ENCODE results near the gene HMCES. TPM values are rescaled to one million over a fixed set of nuclear protein-coding genes. Genes with fewer than 3 reads are reported as not detected.
A peak's percentile ranks its signal among the peaks of the same experiment; 100 is the strongest.

Gene HMCES
- total and polyA plus RNA-seq, 2 of the 13 experiments (the other 11 are each of a cell fraction or from before 2014, with no cell fraction given) = 16.1 to 37.5 TPM

DNA sequence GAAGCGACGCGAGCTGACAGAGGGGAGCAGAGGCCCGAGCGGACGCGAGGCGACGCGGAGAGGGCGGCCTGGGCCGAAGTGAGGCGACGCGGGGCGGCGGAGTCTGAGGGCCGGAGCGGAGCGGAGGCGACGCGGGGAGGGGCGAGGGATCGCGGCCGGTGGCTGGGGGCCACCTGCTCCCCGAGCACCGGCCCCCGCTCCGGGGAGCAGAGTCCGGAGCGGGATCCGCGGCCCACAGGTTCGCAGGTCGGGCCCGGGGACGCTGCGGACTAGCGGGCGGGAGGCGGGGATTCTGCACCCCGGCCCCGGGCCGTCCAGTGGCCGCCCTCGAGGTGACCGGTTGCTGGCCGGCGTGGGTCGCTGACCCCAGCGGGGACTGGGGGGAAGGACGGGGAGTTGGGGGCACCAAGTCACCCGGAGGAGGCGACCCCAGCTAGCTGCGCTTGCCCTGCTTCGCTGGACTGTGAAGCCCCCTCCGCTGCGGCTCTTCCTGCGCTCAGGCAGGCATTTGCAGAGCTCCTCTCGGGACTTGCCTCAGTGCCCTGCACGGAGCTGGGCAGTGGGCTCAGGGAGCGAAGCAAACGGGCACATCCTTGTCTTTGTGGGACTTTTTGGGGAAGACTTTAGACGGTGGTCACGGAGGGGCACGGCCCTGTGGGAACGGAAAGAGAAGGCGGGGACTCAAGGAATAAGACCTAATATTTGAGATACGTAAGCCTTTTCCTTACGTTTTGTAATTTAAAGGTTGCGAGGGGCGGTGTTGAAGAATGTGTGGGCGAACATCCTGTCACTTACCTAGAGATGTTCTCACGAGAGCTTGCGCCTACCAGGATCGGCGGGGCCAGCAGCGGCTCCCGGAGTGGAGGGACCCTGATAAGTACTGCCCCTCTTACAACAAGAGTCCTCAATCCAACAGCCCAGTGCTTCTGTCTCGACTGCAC lies 566 bp downstream of the HMCES start (continued):
- TF ChIP-seq HOXA9 (CRISPR knock-in tag; IDR thresholded peaks at IDR 0.05; ENCODE audit: borderline replicate concordance) (no peak), ZNF263 (CRISPR knock-in tag; IDR thresholded peaks at IDR 0.05) (0 out of 2 replicates have a peak, but pooled peaks have one; percentile 14), ZNF224 (CRISPR knock-in tag; IDR thresholded peaks at IDR 0.05) (no peak), ZNF710 (CRISPR knock-in tag; IDR thresholded peaks at IDR 0.05; ENCODE audit: borderline replicate concordance) (no peak; the same call in 1 of the 2 replicates), ZNF747 (CRISPR knock-in tag; IDR thresholded peaks at IDR 0.05; ENCODE audit: borderline replicate concordance) (no peak), ZNF12 (CRISPR knock-in tag; IDR thresholded peaks at IDR 0.05) (no peak), ZNF746 (CRISPR knock-in tag; IDR thresholded peaks at IDR 0.05) (peak; percentile 6; the same call in 1 of the 2 replicates), ZNF607 (CRISPR knock-in tag; IDR thresholded peaks at IDR 0.05; ENCODE audit: borderline replicate concordance) (no peak), NR2F2 (IDR thresholded peaks at IDR 0.05; ENCODE audit: borderline replicate concordance, low read depth) (no peak), ZNF780A (CRISPR knock-in tag; IDR thresholded peaks at IDR 0.05) (no peak; the same call in 1 of the 2 replicates), KLF11 (CRISPR knock-in tag; IDR thresholded peaks at IDR 0.05) (no peak), MAF1 (CRISPR knock-in tag; IDR thresholded peaks at IDR 0.05; ENCODE audit: borderline replicate concordance) (0 out of 2 replicates have a peak, but pooled peaks have one; percentile 7), ISX (CRISPR knock-in tag; conservative IDR thresholded peaks at IDR 0.05) (no peak), FOXO1 (CRISPR knock-in tag; IDR thresholded peaks at IDR 0.05) (no peak), KLF16 (CRISPR knock-in tag; IDR thresholded peaks at IDR 0.05) (0 out of 4 replicates have a peak, but pooled peaks of 1 of the 2 experiments have one; percentile 13), GZF1 (CRISPR knock-in tag; IDR thresholded peaks at IDR 0.05) (no peak), BHLHE40 (IDR thresholded peaks at IDR 0.05; ENCODE audit: low read length) (no peak), STAG1 (CRISPR knock-in tag; IDR thresholded peaks at IDR 0.05) (no peak), ZBTB2 (CRISPR knock-in tag; IDR thresholded peaks at IDR 0.05; ENCODE audit: low read depth) (no peak), SCMH1 (CRISPR knock-in tag; IDR thresholded peaks at IDR 0.05; ENCODE audit: borderline replicate concordance) (no peak), ETV6 (CRISPR knock-in tag; conservative IDR thresholded peaks at IDR 0.05) (0 out of 2 replicates have a peak, but pooled peaks have one; percentile 22), MIER3 (CRISPR knock-in tag; IDR thresholded peaks at IDR 0.05; ENCODE audit: borderline replicate concordance) (0 out of 2 replicates have a peak, but pooled peaks have one; percentile 36), ZNF530 (CRISPR knock-in tag; IDR thresholded peaks at IDR 0.05; ENCODE audit: low read depth) (no peak)
- TF ChIP-seq, protein P1, sequence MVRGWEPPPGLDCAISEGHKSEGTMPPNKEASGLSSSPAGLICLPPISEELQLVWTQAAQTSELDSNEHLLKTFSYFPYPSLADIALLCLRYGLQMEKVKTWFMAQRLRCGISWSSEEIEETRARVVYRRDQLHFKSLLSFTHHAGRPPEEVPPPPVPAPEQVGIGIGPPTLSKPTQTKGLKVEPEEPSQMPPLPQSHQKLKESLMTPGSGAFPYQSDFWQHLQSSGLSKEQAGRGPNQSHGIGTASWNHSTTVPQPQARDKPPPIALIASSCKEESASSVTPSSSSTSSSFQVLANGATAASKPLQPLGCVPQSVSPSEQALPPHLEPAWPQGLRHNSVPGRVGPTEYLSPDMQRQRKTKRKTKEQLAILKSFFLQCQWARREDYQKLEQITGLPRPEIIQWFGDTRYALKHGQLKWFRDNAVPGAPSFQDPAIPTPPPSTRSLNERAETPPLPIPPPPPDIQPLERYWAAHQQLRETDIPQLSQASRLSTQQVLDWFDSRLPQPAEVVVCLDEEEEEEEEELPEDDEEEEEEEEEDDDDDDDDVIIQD (CRISPR knock-in tag; IDR thresholded peaks at IDR 0.05; ENCODE audit: low read depth) = no peak
- TF ChIP-seq, protein P2, sequence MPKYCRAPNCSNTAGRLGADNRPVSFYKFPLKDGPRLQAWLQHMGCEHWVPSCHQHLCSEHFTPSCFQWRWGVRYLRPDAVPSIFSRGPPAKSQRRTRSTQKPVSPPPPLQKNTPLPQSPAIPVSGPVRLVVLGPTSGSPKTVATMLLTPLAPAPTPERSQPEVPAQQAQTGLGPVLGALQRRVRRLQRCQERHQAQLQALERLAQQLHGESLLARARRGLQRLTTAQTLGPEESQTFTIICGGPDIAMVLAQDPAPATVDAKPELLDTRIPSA (CRISPR knock-in tag; IDR thresholded peaks at IDR 0.05; ENCODE audit: borderline replicate concordance) = no peak
